SK-N-SH treated with all-trans-retinoic acid at 6 μM for 48 hours (cell line): ENCODE measurements around the gene LSM10.
A peak's percentile ranks its signal among the peaks of the same experiment; 100 is the strongest.

Experiments used
- ATAC-seq: fragments of 200-7000 bp; cut with Tn5 transposase; 3 replicates; pipeline ENCODE4 v1.9.1; 2020; ENCODE audit warnings: mild to moderate bottlenecking, moderate library complexity
- ARNTL ChIP-seq: fragments of 450-650 bp; formaldehyde crosslinking; IDR thresholded peaks from 2 replicates; pipeline ENCODE4 v1.5.0; 2020; ENCODE audit warnings: low read depth, mild to moderate bottlenecking, moderate library complexity, borderline replicate concordance
- BACH2 ChIP-seq: fragments of 250-450 bp; sonication (Bioruptor Pico); IDR thresholded peaks from 2 replicates; pipeline ENCODE4 v1.9.0; 2021; ENCODE audit warnings: mild to moderate bottlenecking, borderline replicate concordance
- CREB5 ChIP-seq: fragments of 250-450 bp; sonication (Bioruptor Pico); IDR thresholded peaks from 2 replicates; pipeline ENCODE4 v1.5.1; 2020; ENCODE audit warnings: low read depth, mild to moderate bottlenecking, moderate library complexity
- CSDC2 ChIP-seq: fragments of 250-450 bp; sonication (Bioruptor Pico); IDR thresholded peaks from 2 replicates; pipeline ENCODE4 v1.5.0; 2020; ENCODE audit warnings: mild to moderate bottlenecking, moderate library complexity
- CSRNP3 ChIP-seq: fragments of 250-450 bp; sonication (Bioruptor Pico); IDR thresholded peaks from 2 replicates; pipeline ENCODE4 v1.5.1; 2021; ENCODE audit warnings: mild to moderate bottlenecking, moderate library complexity
- ESRRG ChIP-seq: fragments of 250-450 bp; sonication (Bioruptor Pico); IDR thresholded peaks from 2 replicates; pipeline ENCODE4 v1.6.1; 2021; ENCODE audit warnings: mild to moderate bottlenecking
- GLIS3 ChIP-seq: fragments of 250-450 bp; sonication (Bioruptor Pico); IDR thresholded peaks from 2 replicates; pipeline ENCODE4 v1.5.0; 2020; ENCODE audit warnings: mild to moderate bottlenecking, moderate library complexity
- ISL1 ChIP-seq: fragments of 250-450 bp; sonication (Bioruptor Pico); IDR thresholded peaks from 2 replicates; pipeline ENCODE4 v2.1.2; 2022; ENCODE audit warnings: mild to moderate bottlenecking, moderate library complexity
- OSR1 ChIP-seq: fragments of 250-450 bp; sonication (Bioruptor Pico); IDR thresholded peaks from 2 replicates; pipeline ENCODE4 v1.8.0; 2022; ENCODE audit warnings: moderate library complexity, mild to moderate bottlenecking, inconsistent platforms
- POU6F1 ChIP-seq: fragments of 250-450 bp; sonication (Bioruptor Pico); IDR thresholded peaks from 2 replicates; pipeline ENCODE4 v1.8.0; 2021; ENCODE audit warnings: low read depth, mild to moderate bottlenecking, moderate library complexity, borderline replicate concordance
- PPARA ChIP-seq: fragments of 250-450 bp; sonication (Bioruptor Pico); IDR thresholded peaks from 2 replicates; pipeline ENCODE4 v1.5.0; 2020; ENCODE audit warnings: mild to moderate bottlenecking, borderline replicate concordance
- RARB ChIP-seq: fragments of 250-450 bp; sonication (Bioruptor Pico); IDR thresholded peaks from 2 replicates; pipeline ENCODE4 v1.8.0; 2021; ENCODE audit warnings: mild to moderate bottlenecking, moderate library complexity
- SNAI2 ChIP-seq: fragments of 250-450 bp; sonication (Bioruptor Pico); IDR thresholded peaks from 2 replicates; pipeline ENCODE4 v1.5.0; 2020; ENCODE audit warnings: mild to moderate bottlenecking, moderate library complexity
- TCF4 ChIP-seq: fragments of 250-450 bp; sonication (Bioruptor Pico); IDR thresholded peaks from 2 replicates; pipeline ENCODE4 v1.8.0; 2021; ENCODE audit warnings: mild to moderate bottlenecking, moderate library complexity, borderline replicate concordance
- TOX ChIP-seq: fragments of 250-450 bp; sonication (Bioruptor Pico); IDR thresholded peaks from 2 replicates; pipeline ENCODE4 v1.8.0; 2021; ENCODE audit warnings: mild to moderate bottlenecking, moderate library complexity, borderline replicate concordance
- TSHZ2 ChIP-seq: fragments of 250-450 bp; sonication (Bioruptor Pico); IDR thresholded peaks from 2 replicates; pipeline ENCODE4 v1.5.0; 2020; ENCODE audit warnings: mild to moderate bottlenecking, moderate library complexity
- ZC3H10 ChIP-seq: fragments of 250-450 bp; sonication (Bioruptor Pico); IDR thresholded peaks from 2 replicates; pipeline ENCODE4 v1.5.1; 2021; ENCODE audit warnings: mild to moderate bottlenecking, moderate library complexity
- ZFP3 ChIP-seq: fragments of 250-450 bp; sonication (Bioruptor Pico); IDR thresholded peaks from 2 replicates; pipeline ENCODE4 v1.5.0; 2020; ENCODE audit warnings: mild to moderate bottlenecking, moderate library complexity
- ZNF565 ChIP-seq: fragments of 450-650 bp; formaldehyde crosslinking; conservative IDR thresholded peaks from 2 replicates; pipeline ENCODE4 v1.5.0; 2020; ENCODE audit warnings: low read depth, mild to moderate bottlenecking, moderate library complexity

Gene LSM10

GRCh38 chr1:36411674-36412648, 14.3 kb upstream of the LSM10 start (continued):
- no peak for TF ChIP-seq TSHZ2
- TF ChIP-seq POU6F1 (CRISPR knock-in tag) = no peak
- TF ChIP-seq TCF4 (CRISPR knock-in tag) = no peak
- TF ChIP-seq RARB (CRISPR knock-in tag) = no peak
- no peak for TF ChIP-seq BACH2
- TF ChIP-seq ESRRG (CRISPR knock-in tag) = no peak
- no peak for TF ChIP-seq GLIS3
- TF ChIP-seq TOX (CRISPR knock-in tag) = no peak
- TF ChIP-seq, all 23 proteins: peak for 0

- TF ChIP-seq SNAI2 (peak; percentile 93), OSR1 (CRISPR knock-in tag) (no peak), ARNTL (CRISPR knock-in tag) (no peak), CREB5 (peak; percentile 75; the same call in 1 of the 2 replicates), ISL1 (CRISPR knock-in tag) (peak; percentile 67), TCF4 (CRISPR knock-in tag) (peak; percentile 86), ESRRG (CRISPR knock-in tag) (peak; percentile 81; the same call in 1 of the 2 replicates), GLIS3 (no peak), ZFP3 (peak; percentile 84), ZNF565 (CRISPR knock-in tag) (no peak), CSRNP3 (CRISPR knock-in tag) (peak; percentile 89), ZC3H10 (CRISPR knock-in tag) (peak; percentile 35; the same call in 1 of the 2 replicates), TOX (CRISPR knock-in tag) (peak; percentile 76; the same call in 1 of the 2 replicates), PPARA (CRISPR knock-in tag) (no peak), TSHZ2 (peak; percentile 97), CSDC2 (CRISPR knock-in tag) (peak; percentile 92; the same call in 1 of the 2 replicates)
- peak; percentile 95 for ATAC-seq
These were observed 10.8 kb upstream of the LSM10 start for GRCh38 chr1:36408479-36408878.
